HepG2 (cell line): ENCODE measurements around the gene TCAF1. TPM values are rescaled to one million over a fixed set of nuclear protein-coding genes. Genes with fewer than 3 reads are reported as not detected.

Source experiments
- ARNT ChIP-seq: fragments of 450-650 bp; IDR thresholded peaks from 2 replicates; pipeline ENCODE4 v1.6.1; 2017
- FOXC1 ChIP-seq: sonication (generic); formaldehyde crosslinking; IDR thresholded peaks from 2 replicates; pipeline ENCODE4 v1.8.0; 2022; ENCODE audit warnings: mild to moderate bottlenecking, missing genetic modification reagents, borderline replicate concordance
- FOXO1 ChIP-seq: sonication (generic); formaldehyde crosslinking; IDR thresholded peaks from 2 replicates; pipeline ENCODE4 v1.4.0; 2020; ENCODE audit warnings: missing genetic modification reagents
- GTF3A ChIP-seq: sonication (generic); formaldehyde crosslinking; conservative IDR thresholded peaks from 2 replicates; pipeline ENCODE4 v1.4.0; 2020; ENCODE audit warnings: mild to moderate bottlenecking, missing genetic modification reagents
- KLF6 ChIP-seq: IDR thresholded peaks from 2 replicates; pipeline ENCODE4 v1.8.0; 2016; ENCODE audit warnings: missing biosample characterization, missing genetic modification reagents
- PAX8 ChIP-seq: sonication (generic); formaldehyde crosslinking; IDR thresholded peaks from 2 replicates; pipeline ENCODE4 v1.8.0; 2022; ENCODE audit warnings: mild to moderate bottlenecking, missing genetic modification reagents, borderline replicate concordance
- RARG ChIP-seq: sonication (generic); formaldehyde crosslinking; IDR thresholded peaks from 2 replicates; pipeline ENCODE4 v1.4.0; 2020; ENCODE audit warnings: low read depth, mild to moderate bottlenecking, missing genetic modification reagents
- SMAD3 ChIP-seq: sonication (generic); formaldehyde crosslinking; IDR thresholded peaks from 2 replicates; pipeline ENCODE4 v1.4.0; 2020; ENCODE audit warnings: missing genetic modification reagents
- SRSF9 ChIP-seq: fragments of 200-400 bp; formaldehyde crosslinking; IDR thresholded peaks from 2 replicates; pipeline ENCODE4 v1.6.1; 2018; ENCODE audit warnings: borderline replicate concordance, mild to moderate bottlenecking, low read depth, low read length; ENCODE audit not compliant: insufficient read depth, poor library complexity, severe bottlenecking
- ZEB1 ChIP-seq: IDR thresholded peaks from 2 replicates; pipeline ENCODE4 v1.6.1; 2012; ENCODE audit warnings: mild to moderate bottlenecking, low read depth, inconsistent platforms; ENCODE audit not compliant: insufficient replicate concordance
- ZNF12 ChIP-seq: sonication (generic); formaldehyde crosslinking; IDR thresholded peaks from 2 replicates; pipeline ENCODE4 v1.5.0; 2020; ENCODE audit warnings: missing genetic modification reagents
- ZNF207 ChIP-seq: fragments of 450-650 bp; IDR thresholded peaks from 2 replicates; pipeline ENCODE4 v1.6.1; 2016; ENCODE audit warnings: antibody characterized with exemption, borderline replicate concordance
- ZNF230 ChIP-seq: sonication (generic); formaldehyde crosslinking; IDR thresholded peaks from 2 replicates; pipeline ENCODE4 v1.4.0; 2020; ENCODE audit warnings: mild to moderate bottlenecking, missing genetic modification reagents
- ZNF552 ChIP-seq: sonication (generic); formaldehyde crosslinking; IDR thresholded peaks from 2 replicates; pipeline ENCODE4 v1.9.0; 2022; ENCODE audit warnings: missing genetic modification reagents, mild to moderate bottlenecking, borderline replicate concordance
- ZNF557 ChIP-seq: sonication (generic); formaldehyde crosslinking; IDR thresholded peaks from 2 replicates; pipeline ENCODE4 v1.4.0; 2020; ENCODE audit warnings: missing genetic modification reagents
- ZNF569 ChIP-seq: sonication (generic); formaldehyde crosslinking; IDR thresholded peaks from 2 replicates; pipeline ENCODE4 v1.5.0; 2020; ENCODE audit warnings: mild to moderate bottlenecking, missing genetic modification reagents, moderate library complexity, borderline replicate concordance
- polyA plus RNA-seq, 8 experiments: library from polyadenylated mRNA; depleted of rRNA in 3 of 8; stranded (reverse) in 7 of 8; unstranded in 1 of 8; fragments of >200 nt; fragmentation: Illumina TruSeq in 4 of 8; extraction: Trizol in 4 of 8; gene quantifications; 2 replicates each; pipeline versions ENCODE4 v1.2.1 to v1.2.3, GENCODE V29; 2011 to 2016; ENCODE audit warnings: low read depth in 4 of 8, missing spikeins in 1 of 8, mixed read lengths in 1 of 8; ENCODE audit not compliant: insufficient read depth in 1 of 8
- total RNA-seq, 5 experiments: library from RNA; depleted of rRNA; stranded (reverse); fragments of >200 nt; fragmentation: Illumina TruSeq; extraction: Trizol; gene quantifications; 2 replicates each; pipeline ENCODE4 v1.2.3, GENCODE V29; 2016; ENCODE audit warnings: low read depth in 1 of 5
- TF ChIP-seq, protein P1 (sequence below): sonication (generic); formaldehyde crosslinking; IDR thresholded peaks from 2 replicates; pipeline ENCODE4 v1.8.0; 2022; ENCODE audit warnings: missing genetic modification reagents, low read depth, mild to moderate bottlenecking, borderline replicate concordance
- TF ChIP-seq, protein P2 (sequence below): sonication (generic); formaldehyde crosslinking; IDR thresholded peaks from 2 replicates; pipeline ENCODE4 v1.4.0; 2020; ENCODE audit warnings: missing genetic modification reagents
- TF ChIP-seq, protein P3 (sequence below): sonication (generic); formaldehyde crosslinking; IDR thresholded peaks from 2 replicates; pipeline ENCODE4 v1.5.0; 2020; ENCODE audit warnings: missing genetic modification reagents, mild to moderate bottlenecking, borderline replicate concordance
- TF ChIP-seq, protein P4 (sequence below), 2 experiments: sonication (generic) in 1 of 2; formaldehyde crosslinking in 1 of 2; IDR thresholded peaks; 2 replicates each; pipeline versions ENCODE4 v1.5.1 to v1.6.1; 2011 to 2020; ENCODE audit warnings: borderline replicate concordance in 1 of 2, low read depth in 1 of 2, low read length in 1 of 2, mild to moderate bottlenecking in 1 of 2, missing genetic modification reagents in 1 of 2, moderate library complexity in 1 of 2
- TF ChIP-seq, protein P5 (sequence below): sonication (generic); formaldehyde crosslinking; IDR thresholded peaks from 2 replicates; pipeline ENCODE4 v1.8.0; 2022; ENCODE audit warnings: low read depth, missing genetic modification reagents
- TF ChIP-seq, protein P6 (sequence below): sonication (generic); formaldehyde crosslinking; IDR thresholded peaks from 2 replicates; pipeline ENCODE4 v1.8.0; 2023; ENCODE audit warnings: mild to moderate bottlenecking, missing genetic modification reagents

Gene TCAF1
- total and polyA plus RNA-seq, 2 of the 13 experiments (the other 11 are each of a cell fraction or from before 2014, with no cell fraction given), result 36.2 to 101 TPM

DNA sequence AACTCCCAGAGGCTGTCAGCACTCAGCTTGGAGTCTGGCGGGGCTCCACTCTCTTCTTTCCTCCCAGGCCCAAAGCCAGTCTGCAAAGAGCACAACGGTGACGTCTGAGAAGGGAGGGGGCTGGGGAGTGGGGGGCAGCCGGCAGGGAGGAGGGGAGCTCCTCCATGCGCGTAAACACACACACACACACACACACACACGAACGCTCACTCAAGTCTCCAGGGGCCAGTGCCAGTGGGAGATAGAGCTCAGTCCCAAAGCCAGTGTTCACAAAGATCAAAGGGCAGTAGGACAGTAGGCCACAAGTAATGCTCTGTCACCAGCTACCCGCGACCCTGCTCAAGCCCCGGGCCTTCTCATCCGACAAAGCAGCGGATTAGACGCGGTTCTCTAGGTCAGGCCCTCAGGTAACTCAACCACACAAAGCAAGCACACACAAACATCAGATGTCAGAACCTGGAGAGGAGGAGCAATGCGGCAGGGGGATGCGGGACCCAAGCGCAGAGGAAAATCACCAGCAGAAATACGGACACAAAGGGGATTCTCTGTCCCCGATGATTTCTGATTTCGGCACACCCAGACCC is 19.9 kb downstream of the TCAF1 start (continued):
- TF ChIP-seq ARNT (no peak), FOXC1 (no peak), SMAD3 (CRISPR knock-in tag) (no peak), ZNF569 (no peak), RARG (CRISPR knock-in tag) (no peak), PAX8 (no peak), ZNF12 (CRISPR knock-in tag) (0 out of 2 replicates have a peak, but pooled peaks have one; percentile 49), KLF6 (CRISPR knock-in tag) (0 out of 2 replicates have a peak, but pooled peaks have one; percentile 5), ZNF552 (CRISPR knock-in tag) (no peak), ZNF230 (no peak), ZEB1 (peak; percentile 40), ZNF207 (no peak), SRSF9 (no peak), GTF3A (CRISPR knock-in tag) (no peak), ZNF557 (no peak), FOXO1 (CRISPR knock-in tag) (peak; percentile 69)
- TF ChIP-seq, protein P1, sequence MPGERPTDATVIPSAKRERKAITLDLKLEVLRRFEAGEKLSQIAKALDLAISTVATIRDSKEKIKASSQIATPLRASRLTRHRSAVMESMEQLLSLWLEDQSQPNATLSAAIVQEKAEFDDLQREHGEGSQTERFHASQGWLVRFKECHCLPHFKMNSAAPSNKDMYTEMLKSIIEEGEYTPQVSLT (CRISPR knock-in tag), result no peak
- TF ChIP-seq, protein P2, sequence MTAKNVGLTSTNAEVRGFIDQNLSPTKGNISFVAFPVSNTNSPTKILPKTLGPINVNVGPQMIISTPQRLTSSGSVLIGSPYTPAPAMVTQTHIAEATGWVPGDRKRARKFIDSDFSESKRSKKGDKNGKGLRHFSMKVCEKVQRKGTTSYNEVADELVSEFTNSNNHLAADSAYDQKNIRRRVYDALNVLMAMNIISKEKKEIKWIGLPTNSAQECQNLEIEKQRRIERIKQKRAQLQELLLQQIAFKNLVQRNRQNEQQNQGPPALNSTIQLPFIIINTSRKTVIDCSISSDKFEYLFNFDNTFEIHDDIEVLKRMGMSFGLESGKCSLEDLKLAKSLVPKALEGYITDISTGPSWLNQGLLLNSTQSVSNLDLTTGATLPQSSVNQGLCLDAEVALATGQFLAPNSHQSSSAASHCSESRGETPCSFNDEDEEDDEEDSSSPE (CRISPR knock-in tag), result 0 out of 2 replicates have a peak, but pooled peaks have one; percentile 8
- TF ChIP-seq, protein P3, sequence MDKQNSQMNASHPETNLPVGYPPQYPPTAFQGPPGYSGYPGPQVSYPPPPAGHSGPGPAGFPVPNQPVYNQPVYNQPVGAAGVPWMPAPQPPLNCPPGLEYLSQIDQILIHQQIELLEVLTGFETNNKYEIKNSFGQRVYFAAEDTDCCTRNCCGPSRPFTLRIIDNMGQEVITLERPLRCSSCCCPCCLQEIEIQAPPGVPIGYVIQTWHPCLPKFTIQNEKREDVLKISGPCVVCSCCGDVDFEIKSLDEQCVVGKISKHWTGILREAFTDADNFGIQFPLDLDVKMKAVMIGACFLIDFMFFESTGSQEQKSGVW (CRISPR knock-in tag), result no peak
- TF ChIP-seq, protein P4, sequence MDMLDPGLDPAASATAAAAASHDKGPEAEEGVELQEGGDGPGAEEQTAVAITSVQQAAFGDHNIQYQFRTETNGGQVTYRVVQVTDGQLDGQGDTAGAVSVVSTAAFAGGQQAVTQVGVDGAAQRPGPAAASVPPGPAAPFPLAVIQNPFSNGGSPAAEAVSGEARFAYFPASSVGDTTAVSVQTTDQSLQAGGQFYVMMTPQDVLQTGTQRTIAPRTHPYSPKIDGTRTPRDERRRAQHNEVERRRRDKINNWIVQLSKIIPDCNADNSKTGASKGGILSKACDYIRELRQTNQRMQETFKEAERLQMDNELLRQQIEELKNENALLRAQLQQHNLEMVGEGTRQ (IDR thresholded peaks at IDR 0.05; ENCODE audit: low read depth, low read length), result no peak
- TF ChIP-seq, protein P4 (CRISPR knock-in tag; IDR thresholded peaks at IDR 0.05; ENCODE audit: borderline replicate concordance), result no peak
- TF ChIP-seq, protein P5, sequence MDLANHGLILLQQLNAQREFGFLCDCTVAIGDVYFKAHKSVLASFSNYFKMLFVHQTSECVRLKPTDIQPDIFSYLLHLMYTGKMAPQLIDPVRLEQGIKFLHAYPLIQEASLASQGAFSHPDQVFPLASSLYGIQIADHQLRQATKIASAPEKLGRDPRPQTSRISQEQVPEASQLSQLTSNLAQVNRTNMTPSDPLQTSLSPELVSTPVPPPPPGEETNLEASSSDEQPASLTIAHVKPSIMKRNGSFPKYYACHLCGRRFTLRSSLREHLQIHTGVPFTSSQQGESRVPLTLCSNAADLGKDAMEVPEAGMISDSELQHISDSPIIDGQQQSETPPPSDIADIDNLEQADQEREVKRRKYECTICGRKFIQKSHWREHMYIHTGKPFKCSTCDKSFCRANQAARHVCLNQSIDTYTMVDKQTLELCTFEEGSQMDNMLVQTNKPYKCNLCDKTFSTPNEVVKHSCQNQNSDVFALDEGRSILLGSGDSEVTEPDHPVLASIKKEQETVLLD (CRISPR knock-in tag), result no peak
- TF ChIP-seq, protein P6, sequence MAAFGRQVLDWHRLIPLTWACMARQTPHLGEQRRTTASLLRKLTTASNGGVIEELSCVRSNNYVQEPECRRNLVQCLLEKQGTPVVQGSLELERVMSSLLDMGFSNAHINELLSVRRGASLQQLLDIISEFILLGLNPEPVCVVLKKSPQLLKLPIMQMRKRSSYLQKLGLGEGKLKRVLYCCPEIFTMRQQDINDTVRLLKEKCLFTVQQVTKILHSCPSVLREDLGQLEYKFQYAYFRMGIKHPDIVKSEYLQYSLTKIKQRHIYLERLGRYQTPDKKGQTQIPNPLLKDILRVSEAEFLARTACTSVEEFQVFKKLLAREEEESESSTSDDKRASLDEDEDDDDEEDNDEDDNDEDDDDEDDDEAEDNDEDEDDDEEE, result 0 out of 2 replicates have a peak, but pooled peaks have one; percentile 24
